ENCODE data around the gene ZBTB47.

ZBTB47 gene

GRCh38 chr3:42655980-42656679, 2.6 kb downstream of the ZBTB47 start:
- DNase-seq (ENCODE audit: low read depth, low spot score): peak; percentile 55
- no peak overlapping the region for H3K4me3 ChIP-seq (ENCODE audit: low read depth, low read length)
- TF ChIP-seq, protein P1, sequence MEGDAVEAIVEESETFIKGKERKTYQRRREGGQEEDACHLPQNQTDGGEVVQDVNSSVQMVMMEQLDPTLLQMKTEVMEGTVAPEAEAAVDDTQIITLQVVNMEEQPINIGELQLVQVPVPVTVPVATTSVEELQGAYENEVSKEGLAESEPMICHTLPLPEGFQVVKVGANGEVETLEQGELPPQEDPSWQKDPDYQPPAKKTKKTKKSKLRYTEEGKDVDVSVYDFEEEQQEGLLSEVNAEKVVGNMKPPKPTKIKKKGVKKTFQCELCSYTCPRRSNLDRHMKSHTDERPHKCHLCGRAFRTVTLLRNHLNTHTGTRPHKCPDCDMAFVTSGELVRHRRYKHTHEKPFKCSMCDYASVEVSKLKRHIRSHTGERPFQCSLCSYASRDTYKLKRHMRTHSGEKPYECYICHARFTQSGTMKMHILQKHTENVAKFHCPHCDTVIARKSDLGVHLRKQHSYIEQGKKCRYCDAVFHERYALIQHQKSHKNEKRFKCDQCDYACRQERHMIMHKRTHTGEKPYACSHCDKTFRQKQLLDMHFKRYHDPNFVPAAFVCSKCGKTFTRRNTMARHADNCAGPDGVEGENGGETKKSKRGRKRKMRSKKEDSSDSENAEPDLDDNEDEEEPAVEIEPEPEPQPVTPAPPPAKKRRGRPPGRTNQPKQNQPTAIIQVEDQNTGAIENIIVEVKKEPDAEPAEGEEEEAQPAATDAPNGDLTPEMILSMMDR (IDR thresholded peaks at IDR 0.05; ENCODE audit: low read depth, low read length): no peak
- in situ Hi-C loops (cut with HindIII; ENCODE audit: low sequenced_read_pairs): no loop called here

DNA sequence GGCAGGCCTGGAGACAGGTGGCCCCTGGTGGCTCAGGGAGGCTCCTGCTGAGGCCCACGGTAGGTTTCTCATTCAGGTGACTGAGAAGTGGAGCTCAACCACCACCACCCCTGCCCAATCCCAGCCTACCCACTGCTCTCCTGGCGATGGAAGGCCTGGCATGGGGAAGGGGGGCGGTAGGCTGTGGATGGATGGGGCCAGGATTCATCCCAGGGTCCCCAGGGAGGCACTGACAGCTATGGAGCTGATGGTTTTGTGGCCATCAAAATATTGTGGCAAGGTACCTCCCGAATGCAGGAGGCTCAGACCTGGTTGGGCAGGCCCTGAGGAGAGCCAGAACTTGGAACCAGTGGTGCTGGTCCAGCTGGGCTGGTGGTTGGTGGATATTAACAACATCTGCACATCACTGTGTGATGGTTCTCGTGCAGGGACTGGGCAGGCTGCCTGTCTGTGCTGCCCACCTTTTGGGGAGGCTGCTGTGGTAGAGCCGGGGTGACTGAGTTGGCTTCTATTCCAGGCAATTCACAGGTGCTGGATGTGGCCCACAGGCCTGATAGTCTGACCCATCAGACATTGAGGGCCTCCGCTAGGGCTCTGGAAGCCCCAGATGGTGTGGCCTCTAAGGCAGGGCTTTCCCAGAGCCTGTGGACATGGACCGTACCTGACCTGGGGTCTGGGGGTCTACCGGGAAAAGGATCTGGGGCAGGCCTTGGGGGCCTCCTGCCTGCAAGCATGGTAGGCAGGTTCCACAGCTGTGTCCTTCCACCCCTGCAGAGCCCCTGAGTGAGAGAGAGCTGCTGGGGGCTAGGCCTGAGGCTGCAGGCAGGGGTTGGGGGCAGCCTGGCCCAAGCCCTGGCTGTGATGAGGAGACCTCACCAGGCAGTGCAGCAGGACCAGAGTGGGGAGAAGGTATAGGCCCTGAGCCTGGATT, 3.4 kb downstream of the ZBTB47 start:
- DNase-seq (ENCODE audit: low read depth, low spot score): no peak
- TF ChIP-seq, protein P1 (IDR thresholded peaks at IDR 0.05; ENCODE audit: low read depth, low read length): no peak
- no peak overlapping the region for H3K4me3 ChIP-seq (ENCODE audit: low read depth, low read length)
- in situ Hi-C loops (cut with HindIII; ENCODE audit: low sequenced_read_pairs): no loop called here

DNA sequence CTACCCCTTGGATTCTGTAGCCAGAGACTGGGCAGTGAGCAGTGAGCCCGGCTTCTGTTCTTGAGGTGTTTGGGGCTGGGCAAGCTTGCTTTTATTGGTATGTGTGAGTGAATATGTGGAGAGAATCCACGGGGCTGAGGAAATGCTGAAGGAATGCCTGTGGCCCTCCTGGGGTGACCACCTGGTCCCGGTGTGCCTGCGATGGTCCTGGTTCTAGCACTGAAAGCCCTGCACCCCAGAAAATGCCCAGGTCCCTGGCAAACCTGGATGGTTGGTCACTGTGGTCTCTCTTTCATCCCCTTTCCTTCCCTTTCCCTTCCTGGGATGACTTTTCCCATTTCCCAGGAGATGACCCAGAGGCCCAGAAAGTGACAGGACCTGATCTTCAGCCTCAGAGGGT, 4.2 kb downstream of the ZBTB47 start:
- in situ Hi-C loops (cut with HindIII; ENCODE audit: low sequenced_read_pairs): no loop called here
- H3K4me3 ChIP-seq (ENCODE audit: low read depth, low read length): no peak overlapping the region
- DNase-seq (ENCODE audit: low read depth, low spot score): no peak

GRCh38 chr3:42658091-42658770, 4.7 kb downstream of the ZBTB47 start:
- no peak overlapping the region for H3K4me3 ChIP-seq (ENCODE audit: low read depth, low read length)
- TF ChIP-seq, protein P1 (IDR thresholded peaks at IDR 0.05; ENCODE audit: low read depth, low read length): no peak
- in situ Hi-C loops (cut with HindIII; ENCODE audit: low sequenced_read_pairs): no loop called here
- no peak for DNase-seq (ENCODE audit: low read depth, low spot score)

More for the DNA sequence above, 4.2 kb downstream of the ZBTB47 start:
- TF ChIP-seq, protein P1 (IDR thresholded peaks at IDR 0.05; ENCODE audit: low read depth, low read length): no peak

GRCh38 chr3:42658771-42659390, 5.4 kb downstream of the ZBTB47 start:
- no peak overlapping the region for H3K4me3 ChIP-seq (ENCODE audit: low read depth, low read length)
- TF ChIP-seq, protein P1 (IDR thresholded peaks at IDR 0.05; ENCODE audit: low read depth, low read length): no peak
- in situ Hi-C loops (cut with HindIII; ENCODE audit: low sequenced_read_pairs): no loop called here
- DNase-seq (ENCODE audit: low read depth, low spot score): no peak
